Breast epithelium (tissue), 3 donors: ENCODE results near the gene TRAPPC1.

Source experiments
- POLR2A ChIP-seq: fragments of 450-650 bp; IDR thresholded peaks from one replicate; pipeline ENCODE4 v1.6.1; 2016; ENCODE audit warnings: antibody characterized with exemption, mild to moderate bottlenecking, moderate library complexity
- POLR2AphosphoS5 ChIP-seq, 3 donors: sonication (generic); formaldehyde crosslinking; IDR thresholded peaks; one replicate each; pipeline ENCODE4 v1.6.1; 2017; ENCODE audit warnings: antibody characterized with exemption in 3 of 3
- TF ChIP-seq, protein P1 (sequence below), 3 donors: fragments of 450-650 bp; IDR thresholded peaks; one replicate each; pipeline ENCODE4 v1.5.1; 2016 to 2017; ENCODE audit warnings: antibody characterized with exemption in 3 of 3, mild to moderate bottlenecking in 3 of 3, moderate library complexity in 3 of 3

GRCh38 chr17:7889166-7889955, 42.4 kb downstream of the TRAPPC1 start:
- TF ChIP-seq, protein P1, sequence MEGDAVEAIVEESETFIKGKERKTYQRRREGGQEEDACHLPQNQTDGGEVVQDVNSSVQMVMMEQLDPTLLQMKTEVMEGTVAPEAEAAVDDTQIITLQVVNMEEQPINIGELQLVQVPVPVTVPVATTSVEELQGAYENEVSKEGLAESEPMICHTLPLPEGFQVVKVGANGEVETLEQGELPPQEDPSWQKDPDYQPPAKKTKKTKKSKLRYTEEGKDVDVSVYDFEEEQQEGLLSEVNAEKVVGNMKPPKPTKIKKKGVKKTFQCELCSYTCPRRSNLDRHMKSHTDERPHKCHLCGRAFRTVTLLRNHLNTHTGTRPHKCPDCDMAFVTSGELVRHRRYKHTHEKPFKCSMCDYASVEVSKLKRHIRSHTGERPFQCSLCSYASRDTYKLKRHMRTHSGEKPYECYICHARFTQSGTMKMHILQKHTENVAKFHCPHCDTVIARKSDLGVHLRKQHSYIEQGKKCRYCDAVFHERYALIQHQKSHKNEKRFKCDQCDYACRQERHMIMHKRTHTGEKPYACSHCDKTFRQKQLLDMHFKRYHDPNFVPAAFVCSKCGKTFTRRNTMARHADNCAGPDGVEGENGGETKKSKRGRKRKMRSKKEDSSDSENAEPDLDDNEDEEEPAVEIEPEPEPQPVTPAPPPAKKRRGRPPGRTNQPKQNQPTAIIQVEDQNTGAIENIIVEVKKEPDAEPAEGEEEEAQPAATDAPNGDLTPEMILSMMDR (IDR thresholded peaks at IDR 0.05): peak; percentile 84 to 86 (median 85)
- TF ChIP-seq POLR2AphosphoS5 (IDR thresholded peaks at IDR 0.05) (peak; percentile 77 to 90 (median 79)), POLR2A (no peak)
